22Rv1 (cell line): ENCODE data around the gene SDK2.

Experiments used
- H3K27ac ChIP-seq: fragments of 450-650 bp; 2 replicates; pipeline ENCODE4 v1.5.1; 2017
- ZFX ChIP-seq: fragments of 450-650 bp; IDR thresholded peaks from 2 replicates; pipeline ENCODE4 v1.6.1; 2017; ENCODE audit warnings: antibody characterized with exemption, borderline replicate concordance
- TF ChIP-seq, protein P1 (sequence below): fragments of 450-650 bp; IDR thresholded peaks from 2 replicates; pipeline ENCODE4 v1.5.1; 2017; ENCODE audit warnings: mild to moderate bottlenecking

Gene SDK2

DNA sequence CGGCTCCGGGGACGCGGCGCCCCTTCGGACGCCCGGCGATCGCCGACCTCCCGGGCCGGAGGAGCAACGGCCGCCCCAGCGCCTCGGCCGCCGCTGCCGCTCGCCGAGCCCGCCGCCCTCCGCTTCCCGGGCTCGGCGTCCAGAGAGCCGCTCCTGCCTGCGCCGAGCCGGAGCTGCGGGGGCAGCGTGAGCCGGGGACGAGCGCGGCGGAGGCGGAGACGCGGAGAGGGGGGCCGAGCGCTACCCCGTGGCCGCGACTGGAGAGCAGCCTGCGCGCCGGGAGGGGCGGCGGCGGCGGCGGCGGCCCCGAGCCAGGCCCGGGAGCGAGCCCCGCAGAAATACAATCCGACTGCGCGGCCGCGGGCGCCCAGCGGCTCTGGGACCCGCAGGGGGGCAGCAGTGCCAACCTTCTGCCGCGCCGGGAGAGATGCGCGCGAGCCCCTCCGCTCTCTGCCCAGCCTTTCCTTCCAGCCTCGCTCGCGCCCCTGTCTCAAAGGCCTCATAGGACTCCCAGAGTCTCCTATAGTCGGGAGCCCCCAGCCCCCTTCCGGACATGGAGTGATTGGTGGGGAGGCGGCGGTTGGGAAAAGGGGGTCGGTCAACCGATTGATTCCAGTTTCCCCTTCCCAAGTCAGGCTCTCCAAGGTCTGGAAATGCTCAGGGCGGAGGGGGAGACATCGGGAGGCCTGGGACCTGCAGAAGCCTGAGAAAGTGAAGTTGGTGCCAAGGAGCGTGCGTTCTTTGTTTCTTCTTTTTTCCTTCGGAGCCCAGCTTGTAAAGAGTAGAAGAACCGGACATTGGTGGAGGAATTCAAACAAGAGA lies 1.0 kb upstream of the SDK2 start:
- TF ChIP-seq, protein P1, sequence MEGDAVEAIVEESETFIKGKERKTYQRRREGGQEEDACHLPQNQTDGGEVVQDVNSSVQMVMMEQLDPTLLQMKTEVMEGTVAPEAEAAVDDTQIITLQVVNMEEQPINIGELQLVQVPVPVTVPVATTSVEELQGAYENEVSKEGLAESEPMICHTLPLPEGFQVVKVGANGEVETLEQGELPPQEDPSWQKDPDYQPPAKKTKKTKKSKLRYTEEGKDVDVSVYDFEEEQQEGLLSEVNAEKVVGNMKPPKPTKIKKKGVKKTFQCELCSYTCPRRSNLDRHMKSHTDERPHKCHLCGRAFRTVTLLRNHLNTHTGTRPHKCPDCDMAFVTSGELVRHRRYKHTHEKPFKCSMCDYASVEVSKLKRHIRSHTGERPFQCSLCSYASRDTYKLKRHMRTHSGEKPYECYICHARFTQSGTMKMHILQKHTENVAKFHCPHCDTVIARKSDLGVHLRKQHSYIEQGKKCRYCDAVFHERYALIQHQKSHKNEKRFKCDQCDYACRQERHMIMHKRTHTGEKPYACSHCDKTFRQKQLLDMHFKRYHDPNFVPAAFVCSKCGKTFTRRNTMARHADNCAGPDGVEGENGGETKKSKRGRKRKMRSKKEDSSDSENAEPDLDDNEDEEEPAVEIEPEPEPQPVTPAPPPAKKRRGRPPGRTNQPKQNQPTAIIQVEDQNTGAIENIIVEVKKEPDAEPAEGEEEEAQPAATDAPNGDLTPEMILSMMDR = peak; percentile 65
- TF ChIP-seq ZFX = no peak
- no peak overlapping the region for H3K27ac ChIP-seq

DNA sequence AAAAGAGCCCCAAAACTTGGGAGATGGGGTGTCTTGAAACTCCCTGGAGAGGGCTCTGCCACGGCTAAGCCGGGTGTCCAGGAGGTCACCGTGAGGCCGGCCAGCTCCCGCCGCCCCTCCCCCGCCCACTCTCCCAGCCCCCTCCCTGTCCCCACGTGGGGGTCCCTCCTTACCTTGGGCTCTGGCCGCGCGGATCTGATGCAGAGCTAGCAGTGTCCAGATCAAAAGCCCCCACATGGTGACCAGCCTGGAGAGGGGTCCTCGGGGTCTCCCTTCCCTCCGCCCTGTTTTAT lies 447 bp downstream of the SDK2 start:
- TF ChIP-seq ZFX = no peak
- TF ChIP-seq, protein P1 = no peak
- no peak overlapping the region for H3K27ac ChIP-seq

DNA sequence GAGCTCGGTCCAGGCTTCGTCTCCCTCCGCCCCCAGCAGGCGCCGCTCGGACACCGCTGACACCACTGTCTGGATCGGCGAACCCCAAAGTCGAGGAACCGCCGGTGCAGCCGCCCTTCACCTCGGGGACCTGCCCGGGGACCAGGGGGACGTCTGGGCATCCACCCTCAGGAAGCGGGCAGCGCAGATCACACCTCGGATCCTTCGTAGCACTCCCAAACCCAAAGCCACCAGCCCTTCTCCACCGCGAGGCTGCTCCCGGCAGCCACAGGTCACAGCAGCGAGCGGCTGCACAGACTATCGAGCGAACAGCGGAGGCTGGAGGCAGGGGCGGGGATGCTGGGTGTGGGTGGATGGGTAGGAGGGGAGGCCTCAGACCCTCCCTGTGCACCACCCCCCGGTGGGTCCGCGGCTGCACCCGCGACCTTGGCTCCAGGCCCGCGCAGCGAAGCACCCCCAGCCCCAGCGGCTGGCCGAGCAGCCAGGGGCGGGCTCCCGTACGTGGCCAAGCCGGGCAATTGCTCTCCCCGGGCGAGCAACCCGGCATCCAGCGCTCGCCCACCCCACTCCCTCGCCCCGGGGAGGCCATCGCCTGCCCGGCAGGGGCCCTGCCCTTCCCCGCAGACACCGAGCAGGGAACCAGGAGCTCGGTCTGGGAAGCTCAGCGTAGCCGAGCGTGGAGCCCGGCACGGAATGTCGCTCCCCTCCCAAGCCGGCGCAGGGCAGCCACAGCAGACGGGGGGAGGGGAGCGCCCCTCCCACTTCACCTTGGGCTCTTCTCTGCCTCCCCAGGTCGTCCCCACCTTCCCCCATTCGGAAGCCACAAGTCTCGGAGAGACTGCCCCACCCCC lies 1.0 kb downstream of the SDK2 start:
- H3K27ac ChIP-seq = no peak overlapping the region
- no peak for TF ChIP-seq ZFX
- TF ChIP-seq, protein P1 = no peak

DNA sequence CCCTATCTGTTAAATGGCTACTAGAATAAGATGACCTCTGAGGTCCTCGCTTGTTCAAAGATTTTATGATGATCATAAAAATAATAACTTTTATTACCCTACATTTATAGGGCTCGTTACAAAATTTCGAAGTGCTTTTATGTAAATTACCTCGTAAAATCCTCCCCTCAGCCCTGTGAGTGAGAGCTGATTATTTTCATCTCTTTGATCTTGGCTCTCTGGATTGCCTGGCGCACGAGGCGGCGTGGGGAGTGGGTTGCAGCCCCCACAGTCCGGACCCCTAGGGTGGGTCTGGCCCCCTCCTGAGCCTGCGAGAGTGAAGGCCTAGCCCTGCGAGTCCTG lies 1.6 kb downstream of the SDK2 start:
- H3K27ac ChIP-seq = no peak overlapping the region
- no peak for TF ChIP-seq ZFX
- TF ChIP-seq, protein P1 = no peak

DNA sequence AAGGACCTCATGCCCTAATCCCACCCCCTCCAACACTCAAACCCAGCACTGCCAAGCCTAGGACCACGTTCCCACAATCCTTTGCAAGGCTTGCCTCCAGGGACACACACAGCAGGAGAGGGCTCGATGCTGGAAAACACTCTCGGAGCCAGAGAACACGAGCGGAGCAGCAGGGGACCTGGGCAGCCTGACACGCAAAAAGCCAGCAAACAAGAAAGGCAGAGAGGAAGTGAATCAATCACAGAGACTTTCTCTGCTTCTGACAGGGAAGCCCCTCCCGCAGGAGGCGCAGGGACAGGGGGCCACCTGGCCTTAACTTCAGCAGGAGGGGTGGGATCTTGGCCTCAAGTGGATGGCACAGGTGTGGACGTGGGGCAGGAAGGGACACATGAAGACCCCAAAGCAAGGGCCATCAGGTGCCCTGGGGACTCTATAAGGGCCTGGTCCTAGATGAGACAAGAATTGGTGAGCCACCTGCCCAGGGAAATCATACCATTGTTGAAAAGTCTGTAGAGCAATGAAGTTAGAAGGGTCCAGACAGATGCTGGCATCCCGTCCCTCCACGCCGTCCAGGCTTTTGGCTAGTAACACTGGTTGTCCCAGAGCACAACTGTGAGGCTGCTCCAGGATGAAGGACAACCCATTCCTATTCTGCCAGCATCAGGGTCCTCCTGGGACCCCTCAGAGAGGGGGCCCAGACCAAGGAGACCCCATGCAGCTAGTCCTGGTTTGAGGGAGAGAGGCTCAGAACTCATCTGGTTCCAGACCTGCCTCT lies 2.2 kb downstream of the SDK2 start:
- no peak overlapping the region for H3K27ac ChIP-seq
- TF ChIP-seq, protein P1 = no peak
- TF ChIP-seq ZFX = no peak

DNA sequence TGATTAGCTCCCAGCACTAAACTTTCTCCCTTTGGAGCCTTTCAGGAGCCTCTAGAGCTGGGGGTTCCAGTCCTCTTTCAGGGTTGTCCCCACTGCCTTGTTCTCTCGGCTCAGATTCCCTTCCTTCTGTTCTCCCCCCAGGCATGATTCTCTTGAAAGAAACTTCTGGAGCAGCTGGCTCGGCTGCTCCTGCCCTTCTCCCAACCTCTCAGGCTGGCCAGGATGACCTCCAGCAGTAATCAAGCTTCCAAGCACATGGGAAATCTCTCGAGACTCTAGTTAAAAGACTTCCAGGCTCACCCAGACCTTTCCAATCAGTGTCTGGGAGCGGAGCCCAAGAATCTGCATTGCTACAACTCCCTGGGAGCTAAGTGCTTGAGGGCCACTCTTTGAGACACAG lies 3.6 kb downstream of the SDK2 start:
- TF ChIP-seq ZFX = no peak
- no peak overlapping the region for H3K27ac ChIP-seq

DNA sequence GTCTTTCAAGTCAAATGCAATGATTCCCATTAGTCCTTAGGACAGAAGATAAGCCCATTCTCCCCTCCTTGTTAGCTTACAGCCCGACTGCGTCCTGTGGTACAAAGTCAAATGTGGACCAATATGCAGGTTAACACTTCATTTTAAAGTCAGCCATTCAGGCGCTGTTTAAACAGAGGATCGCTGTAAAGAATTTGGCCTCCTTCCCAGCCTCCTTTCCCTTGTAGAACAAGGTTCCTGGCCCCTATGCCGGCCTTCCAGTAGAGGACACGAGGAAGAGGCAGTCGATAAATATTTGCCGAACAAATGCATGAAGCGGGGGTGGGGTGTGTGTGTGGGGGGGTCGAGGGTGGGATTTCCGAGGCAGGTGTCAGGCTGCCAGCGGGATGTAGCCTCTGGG lies 4.3 kb downstream of the SDK2 start:
- no peak overlapping the region for H3K27ac ChIP-seq
- no peak for TF ChIP-seq ZFX
- TF ChIP-seq, protein P1 = no peak
